ENCODE data around the gene HOXB13. TPM values are rescaled to one million over a fixed set of nuclear protein-coding genes. Genes with fewer than 3 reads are reported as not detected.
"Not testable (repeated sequence)": the region's sequence is repeated elsewhere in the genome, so short reads cannot be mapped to it uniquely, and the experiment has no call there.

HOXB13 gene
- total RNA-seq, 1 donor from 2014 or later = 0.12 TPM

DNA sequence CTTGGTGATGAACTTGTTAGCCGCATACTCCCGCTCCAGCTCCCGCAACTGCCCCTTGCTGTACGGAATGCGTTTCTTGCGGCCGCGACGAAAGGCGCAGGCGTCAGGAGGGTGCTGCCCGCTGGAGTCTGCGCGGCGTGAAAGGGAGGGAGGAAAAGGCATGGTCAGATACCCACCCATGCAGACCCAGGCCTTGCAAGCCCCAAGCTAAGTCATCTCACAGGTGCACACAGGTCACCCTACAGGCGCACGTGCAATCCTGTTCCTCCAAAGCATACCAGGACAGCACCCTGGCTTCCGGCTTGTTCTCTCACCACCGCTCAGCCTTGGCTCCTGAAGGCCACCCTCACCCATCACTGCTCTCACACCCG, 1.6 kb downstream of the HOXB13 start:
- DNase-seq (ENCODE audit: low spot score) = no peak

DNA sequence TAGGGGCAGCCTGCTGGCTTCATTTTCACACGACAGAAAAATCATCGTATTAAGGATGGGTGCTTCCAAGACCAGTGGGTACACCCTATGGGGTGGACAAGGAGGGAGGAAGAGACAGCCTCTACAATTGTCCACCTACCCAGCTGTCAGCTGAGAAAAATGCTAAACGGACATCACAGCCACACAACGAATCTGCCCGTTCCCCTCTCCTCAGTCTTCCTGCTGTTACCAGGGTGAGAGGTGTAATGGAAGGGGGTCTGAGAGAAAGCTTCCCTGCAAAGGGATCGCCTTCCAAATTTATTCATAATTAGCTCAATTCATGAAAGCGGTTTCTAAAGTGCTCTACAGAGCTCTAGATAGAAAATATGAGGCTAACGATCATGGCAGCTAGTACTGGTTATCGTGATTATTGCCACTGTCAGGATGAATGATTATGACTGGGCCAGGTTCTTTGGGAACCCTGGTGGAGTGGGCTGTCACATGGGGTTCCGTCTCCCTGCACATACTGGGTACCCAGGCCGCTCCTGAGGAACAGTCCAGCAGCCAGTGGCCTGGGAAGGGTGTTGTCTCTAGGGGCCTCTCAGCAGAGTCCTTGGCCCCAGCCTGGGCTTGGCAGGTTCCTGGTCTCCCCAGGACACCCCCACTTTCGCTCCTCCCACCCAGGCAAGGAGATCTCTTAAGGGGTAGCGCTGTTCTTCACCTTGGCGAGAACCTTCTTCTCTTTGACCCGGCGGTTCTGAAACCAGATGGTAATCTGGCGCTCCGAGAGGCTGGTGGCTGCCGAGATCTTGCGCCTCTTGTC, 2.2 kb downstream of the HOXB13 start:
- DNase-seq (ENCODE audit: low spot score) = no peak

GRCh38 chr17:48725288-48726064, 3.1 kb downstream of the HOXB13 start:
- no peak for DNase-seq (ENCODE audit: low spot score)

DNA sequence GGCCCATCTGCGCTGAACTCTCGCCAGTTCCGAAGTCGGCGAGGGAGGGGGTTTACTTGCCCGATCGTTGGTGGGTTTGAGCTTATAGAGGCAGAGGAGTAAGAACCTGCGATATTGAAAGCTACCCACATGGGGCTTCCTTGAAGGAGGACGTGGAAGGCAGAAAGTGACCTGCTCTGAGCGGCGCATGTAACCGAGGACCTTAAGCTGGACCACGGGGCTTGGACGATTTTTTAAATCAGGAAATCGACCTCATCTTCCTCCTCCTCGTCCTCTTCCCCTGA, 3.6 kb downstream of the HOXB13 start:
- no peak for DNase-seq (ENCODE audit: low spot score)

GRCh38 chr17:48724251-48725003, 4.1 kb downstream of the HOXB13 start:
- DNase-seq (ENCODE audit: low spot score) = peak; percentile 89

GRCh38 chr17:48723423-48724250, 4.9 kb downstream of the HOXB13 start:
- no peak for DNase-seq (ENCODE audit: low spot score)

DNA sequence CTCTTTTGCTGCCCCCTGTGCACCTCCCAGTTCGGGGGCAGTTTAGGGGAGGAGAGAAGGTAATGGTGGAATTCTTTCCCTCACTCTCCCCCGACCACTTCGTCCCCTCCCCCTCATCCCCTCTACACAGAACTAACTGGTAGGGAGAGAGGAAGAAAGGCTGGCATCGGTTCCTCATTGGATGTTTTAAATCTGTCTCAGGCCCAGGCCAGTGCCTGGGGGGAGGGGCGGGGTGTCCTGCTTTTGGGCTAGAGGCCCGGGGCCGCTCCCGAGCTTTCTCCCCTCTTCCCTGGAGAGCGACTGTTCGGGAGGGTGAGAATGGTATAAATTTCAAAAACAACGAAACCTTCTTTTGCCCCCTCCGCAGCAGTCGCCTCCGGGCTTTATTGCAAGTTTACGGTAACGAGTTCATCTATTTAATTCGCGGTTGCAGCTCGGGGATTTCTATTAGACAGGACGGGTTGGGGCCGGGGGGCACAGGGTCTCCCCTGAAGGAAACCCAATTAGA, 5.6 kb downstream of the HOXB13 start, which contains the start of gene PRAC2:
PRAC2 (plus strand) TSS at position 271 of the 508 bp plus-strand sequence. CDS start 1,226 bp downstream, outside the sequence.
- DNase-seq (ENCODE audit: low spot score) = no peak

- DNase-seq (ENCODE audit: low spot score) = no peak
Measured at GRCh38 chr17:48722201-48722907, 6.2 kb downstream of the HOXB13 start, which contains the start of gene PRAC1. Gene PRAC1, minus strand, starts transcription at chr17:48722518. Its CDS starts 126 bp downstream, at chr17:48722392.

DNA sequence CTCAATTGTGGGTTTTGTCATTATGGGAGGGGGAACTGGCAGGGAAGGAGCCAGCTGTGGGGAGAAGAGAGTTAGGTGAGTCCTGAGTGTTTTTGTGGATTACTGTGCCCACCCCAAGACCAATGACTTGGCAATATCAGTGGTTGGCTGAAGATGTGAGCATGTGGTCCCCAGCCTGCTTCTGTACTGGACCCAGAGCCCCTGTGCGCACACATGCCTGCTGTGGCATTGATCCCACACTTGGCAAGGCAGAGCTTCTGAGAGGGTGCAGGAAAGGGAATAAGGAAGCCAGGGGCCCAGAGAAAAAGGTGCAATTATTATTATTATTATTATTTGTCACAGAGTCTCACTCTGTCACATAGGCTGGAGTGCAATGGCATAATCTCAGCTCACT, 7.5 kb downstream of the HOXB13 start:
- DNase-seq (ENCODE audit: low spot score) = no peak

DNA sequence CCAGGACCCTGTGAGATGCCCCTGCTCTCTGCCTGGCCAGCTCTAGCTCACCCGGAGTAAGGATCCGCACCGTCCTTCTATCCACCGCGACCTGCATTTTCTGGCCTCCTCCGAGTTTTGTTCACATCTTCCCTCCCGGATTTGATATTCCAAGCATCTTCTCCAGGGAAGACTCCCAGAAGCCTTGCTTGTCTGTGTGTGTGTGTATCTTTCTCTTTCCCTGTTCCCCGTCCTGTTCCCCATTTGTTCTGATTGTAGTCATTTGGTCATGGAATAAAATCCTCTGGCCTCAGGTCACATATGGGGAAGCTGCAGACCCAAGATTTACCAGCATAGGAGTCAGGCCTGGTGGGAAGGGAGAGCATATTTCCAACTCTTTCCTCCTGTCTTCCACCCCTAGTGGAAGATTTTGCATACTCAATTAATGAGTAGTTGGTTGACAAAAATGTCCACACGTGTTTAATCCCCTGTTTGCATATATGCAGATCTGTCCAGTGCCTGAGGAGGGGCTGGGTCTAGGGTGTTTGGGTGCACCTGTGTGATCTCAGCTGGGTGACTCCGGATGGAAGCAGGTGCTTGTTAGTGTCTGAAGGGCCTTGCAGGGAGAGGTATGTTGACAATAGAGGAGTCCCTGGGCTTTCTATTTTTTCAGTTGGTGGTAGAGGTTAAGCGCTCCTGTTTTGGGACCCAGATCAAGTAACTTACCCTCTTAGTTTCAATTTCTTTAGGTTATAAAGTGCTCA, 8.1 kb downstream of the HOXB13 start:
- DNase-seq (ENCODE audit: low spot score) = no peak

- no peak for DNase-seq (ENCODE audit: low spot score)
Measured at GRCh38 chr17:48719642-48720265, 8.8 kb downstream of the HOXB13 start.

- DNase-seq (ENCODE audit: low spot score) = no peak
Measured at GRCh38 chr17:48718761-48719641, 9.5 kb downstream of the HOXB13 start.

DNA sequence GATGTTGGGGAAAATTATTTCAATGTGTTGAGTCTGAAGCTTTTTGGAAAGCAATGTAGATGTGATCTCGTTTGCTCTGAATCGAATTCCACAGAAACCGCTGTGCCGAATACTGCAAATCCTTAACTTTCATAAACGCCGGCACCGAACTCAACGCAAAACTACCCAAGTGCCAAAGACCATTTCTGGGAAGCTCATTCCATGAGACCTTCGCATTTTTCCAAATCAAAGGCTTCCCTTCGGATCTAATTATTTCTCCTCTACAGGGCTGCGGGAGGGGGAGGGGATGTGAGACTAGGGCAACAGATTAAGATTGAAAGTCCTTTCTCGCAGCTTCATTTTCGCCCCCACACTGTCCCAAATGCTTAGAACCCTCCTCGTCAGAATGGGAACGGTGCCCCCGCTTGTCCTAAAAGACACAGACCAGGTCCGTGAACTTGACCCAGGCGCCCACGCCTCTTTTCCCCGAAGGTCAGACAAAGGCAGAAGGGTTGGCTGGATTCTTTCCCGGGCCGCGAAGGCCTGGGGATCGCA, 10.3 kb downstream of the HOXB13 start:
- no peak for DNase-seq (ENCODE audit: low spot score)

DNA sequence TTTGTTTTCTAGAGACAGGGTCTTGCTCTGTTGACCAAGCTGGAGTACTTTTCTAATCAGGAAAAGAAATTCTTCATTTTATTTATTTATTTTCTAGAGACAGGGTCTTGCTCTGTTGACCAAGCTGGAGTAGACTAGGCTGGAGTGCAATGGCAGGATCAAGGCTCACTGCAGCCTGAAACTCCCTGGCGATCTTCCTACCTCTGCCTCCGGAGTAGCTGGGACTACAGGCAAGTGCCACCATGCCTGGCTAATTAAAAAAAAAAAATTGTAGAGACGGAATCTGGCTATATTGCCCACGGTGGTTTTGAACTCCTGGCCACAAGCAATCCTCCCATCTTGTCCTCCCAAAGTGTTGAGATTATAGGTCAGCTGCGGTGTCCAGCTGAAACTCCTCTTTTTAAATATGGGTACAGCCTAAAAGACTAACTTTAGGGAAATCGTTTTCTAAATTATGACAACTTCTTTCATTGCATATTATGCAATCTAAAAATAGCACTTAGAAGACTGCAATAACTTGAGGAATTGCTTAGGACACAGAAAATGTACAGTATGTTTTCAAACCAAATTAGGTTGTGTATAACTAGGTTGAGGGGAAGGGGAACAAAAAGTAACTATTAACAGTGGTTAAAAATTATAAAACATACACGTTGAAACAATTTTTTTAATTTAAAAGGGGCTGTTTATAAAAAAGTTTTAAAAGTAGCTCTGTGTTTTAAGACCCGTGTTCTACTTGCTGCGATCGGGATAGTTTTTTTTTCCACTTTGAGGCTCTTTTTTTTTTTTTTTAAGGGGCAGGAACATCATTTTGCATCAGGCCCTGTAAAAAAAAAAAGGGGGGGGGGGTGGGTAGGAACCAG, 11.0 kb downstream of the HOXB13 start:
- no peak for DNase-seq (ENCODE audit: low spot score)

DNA sequence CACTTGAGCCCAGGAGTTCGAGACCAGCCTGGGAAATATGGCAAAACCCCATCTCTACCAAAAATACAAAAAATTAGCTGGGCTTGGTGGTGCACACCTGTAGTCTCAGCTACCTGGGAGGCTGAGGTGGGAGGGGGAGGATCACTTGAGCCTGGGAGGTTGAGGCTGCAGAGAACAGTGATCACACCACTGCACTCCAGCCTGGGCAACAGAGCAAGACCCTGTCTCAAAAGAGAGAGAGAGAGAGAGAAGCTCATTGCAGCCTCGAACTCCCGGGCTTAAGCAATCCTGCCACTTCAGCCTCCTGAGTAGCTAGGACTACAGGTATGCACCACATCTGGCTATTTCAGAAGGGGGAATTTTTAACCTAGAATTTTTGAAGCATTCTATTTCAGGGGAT, 12.0 kb downstream of the HOXB13 start:
- not testable (repeated sequence) for DNase-seq (ENCODE audit: low spot score)

- DNase-seq (ENCODE audit: low spot score) = no peak
Measured at GRCh38 chr17:48715496-48716399, 12.8 kb downstream of the HOXB13 start.

Data from mucosa of gallbladder (tissue), 1 donor.